LNCAP (cell line): ENCODE results near the gene CCKAR.

Experiments used
- TF ChIP-seq, protein P1 (sequence below): fragments of 450-650 bp; IDR thresholded peaks from 2 replicates; pipeline ENCODE4 v1.5.1; 2017; ENCODE audit warnings: mild to moderate bottlenecking

Gene CCKAR

DNA sequence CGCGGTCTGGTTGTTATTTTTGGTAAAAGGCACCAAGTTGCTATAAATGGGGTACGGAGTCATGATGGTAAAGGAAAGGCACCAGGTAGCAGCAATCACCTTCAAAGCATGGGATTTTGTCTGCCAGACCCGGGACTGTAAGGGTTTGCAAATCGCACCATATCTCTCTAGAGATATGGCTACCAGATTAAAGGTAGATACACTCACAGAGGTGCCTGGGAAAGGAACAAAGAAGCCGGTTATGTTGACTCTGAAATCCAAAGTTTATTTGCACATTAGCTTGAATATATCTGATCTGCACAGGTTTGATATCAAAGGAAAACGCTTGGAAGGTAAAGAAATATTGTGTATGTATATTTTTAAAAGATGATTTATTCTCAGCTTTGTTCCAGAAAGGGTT lies 4.6 kb downstream of the CCKAR start:
- TF ChIP-seq, protein P1, sequence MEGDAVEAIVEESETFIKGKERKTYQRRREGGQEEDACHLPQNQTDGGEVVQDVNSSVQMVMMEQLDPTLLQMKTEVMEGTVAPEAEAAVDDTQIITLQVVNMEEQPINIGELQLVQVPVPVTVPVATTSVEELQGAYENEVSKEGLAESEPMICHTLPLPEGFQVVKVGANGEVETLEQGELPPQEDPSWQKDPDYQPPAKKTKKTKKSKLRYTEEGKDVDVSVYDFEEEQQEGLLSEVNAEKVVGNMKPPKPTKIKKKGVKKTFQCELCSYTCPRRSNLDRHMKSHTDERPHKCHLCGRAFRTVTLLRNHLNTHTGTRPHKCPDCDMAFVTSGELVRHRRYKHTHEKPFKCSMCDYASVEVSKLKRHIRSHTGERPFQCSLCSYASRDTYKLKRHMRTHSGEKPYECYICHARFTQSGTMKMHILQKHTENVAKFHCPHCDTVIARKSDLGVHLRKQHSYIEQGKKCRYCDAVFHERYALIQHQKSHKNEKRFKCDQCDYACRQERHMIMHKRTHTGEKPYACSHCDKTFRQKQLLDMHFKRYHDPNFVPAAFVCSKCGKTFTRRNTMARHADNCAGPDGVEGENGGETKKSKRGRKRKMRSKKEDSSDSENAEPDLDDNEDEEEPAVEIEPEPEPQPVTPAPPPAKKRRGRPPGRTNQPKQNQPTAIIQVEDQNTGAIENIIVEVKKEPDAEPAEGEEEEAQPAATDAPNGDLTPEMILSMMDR = no peak

DNA sequence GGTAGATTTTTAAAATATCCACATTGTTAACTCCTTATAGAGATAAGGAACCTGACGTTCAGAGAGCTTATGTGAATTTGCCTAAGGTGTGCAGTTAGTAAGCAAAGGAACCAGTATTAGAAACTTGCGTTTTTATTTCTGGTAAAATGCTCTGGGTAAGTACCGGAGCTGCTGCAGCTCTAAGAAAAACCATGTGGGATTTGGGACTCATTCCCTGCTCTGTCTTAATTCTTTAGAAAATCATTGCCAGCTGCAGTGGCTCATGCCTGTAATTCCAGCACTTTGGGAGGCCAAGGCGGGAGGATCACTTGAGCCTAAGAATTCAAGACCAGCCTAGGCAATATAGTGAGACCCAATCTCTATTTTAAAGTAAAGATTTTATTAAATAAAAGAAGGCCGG lies 5.8 kb downstream of the CCKAR start:
- TF ChIP-seq, protein P1 = no peak

DNA sequence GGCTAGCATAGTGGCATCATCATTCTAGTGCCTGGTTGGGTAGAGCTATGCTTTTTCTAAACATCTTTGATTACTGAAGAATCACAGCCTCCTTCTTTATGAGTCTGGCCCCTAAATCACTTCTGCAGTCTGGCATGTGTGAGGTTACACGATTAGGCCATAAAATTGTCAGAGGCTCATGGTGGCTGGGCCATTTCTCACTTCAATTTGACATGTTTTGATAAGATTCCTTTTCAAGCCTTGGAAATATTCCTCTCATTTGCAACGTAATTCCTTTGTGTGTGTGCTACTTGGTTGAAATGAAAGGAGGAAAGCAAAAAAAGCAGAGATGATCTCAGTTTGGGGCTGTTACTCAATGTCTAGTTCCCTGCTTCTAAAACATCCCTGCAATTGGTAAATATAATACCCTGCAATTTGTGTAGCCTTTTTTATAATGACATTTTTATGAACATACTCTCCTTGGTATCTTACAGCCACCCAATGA lies 6.2 kb downstream of the CCKAR start:
- TF ChIP-seq, protein P1 = no peak

DNA sequence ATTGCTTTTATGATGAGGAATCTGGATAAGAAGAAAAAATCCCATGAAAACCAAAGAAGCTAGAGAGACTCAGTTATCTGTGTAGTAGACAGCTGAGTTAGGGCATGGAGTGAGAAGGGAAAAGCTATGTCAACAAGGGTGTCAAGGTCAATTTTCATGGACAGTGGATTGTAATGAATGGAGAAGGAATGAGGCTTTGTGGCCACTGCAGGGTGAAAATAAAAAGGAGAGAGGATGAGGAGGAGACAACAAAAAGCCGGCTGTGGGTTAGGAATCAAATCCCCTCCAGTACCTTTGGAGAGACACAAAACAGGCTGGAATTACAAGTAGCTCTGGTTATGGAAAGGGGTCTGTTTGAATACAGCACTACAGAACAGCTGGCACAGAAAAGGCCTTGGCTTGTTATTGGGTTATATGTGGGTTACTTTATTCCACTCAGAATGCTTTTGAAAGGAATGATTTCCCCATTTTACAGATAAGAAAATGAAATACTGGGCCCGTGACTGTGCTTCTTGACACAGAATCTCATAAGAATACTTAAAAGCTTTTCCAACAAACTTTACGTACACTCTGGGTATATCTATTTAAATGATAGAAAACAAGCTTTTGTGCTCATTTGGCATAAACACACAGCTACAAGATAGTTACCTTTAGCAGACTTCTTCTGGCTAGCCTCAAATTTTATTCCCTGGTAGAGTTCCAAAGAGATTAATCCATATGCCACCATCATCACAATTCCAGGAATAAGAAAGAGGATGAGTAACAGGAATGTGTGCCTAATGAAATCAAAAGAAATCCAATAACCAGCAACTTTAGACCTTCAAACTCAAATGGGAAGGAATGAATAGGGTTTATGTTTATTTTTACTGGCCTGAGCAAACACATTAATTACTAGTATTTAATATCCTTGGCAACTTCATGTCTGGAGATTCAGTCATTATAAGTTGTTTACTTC lies 7.5 kb downstream of the CCKAR start:
- TF ChIP-seq, protein P1 = no peak

DNA sequence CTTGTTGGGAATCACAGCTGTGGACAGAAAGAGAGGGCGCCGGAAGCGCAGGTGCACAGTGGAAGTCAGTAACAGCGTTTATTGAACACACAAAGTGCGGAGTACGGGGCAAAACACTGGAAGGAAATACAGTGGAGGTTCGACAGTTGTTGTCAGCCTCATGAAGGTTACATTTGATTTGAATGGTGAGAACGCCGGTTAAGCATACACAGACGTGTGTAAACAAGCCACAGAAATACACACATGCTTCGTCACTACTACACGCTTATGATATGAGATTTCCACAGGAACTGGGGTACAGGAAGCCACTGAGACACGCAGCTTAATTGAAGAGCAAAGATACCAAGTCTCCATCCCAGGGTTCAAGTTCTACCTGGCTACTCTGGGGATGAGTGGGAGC lies 12.0 kb downstream of the CCKAR start:
- TF ChIP-seq, protein P1 = no peak

DNA sequence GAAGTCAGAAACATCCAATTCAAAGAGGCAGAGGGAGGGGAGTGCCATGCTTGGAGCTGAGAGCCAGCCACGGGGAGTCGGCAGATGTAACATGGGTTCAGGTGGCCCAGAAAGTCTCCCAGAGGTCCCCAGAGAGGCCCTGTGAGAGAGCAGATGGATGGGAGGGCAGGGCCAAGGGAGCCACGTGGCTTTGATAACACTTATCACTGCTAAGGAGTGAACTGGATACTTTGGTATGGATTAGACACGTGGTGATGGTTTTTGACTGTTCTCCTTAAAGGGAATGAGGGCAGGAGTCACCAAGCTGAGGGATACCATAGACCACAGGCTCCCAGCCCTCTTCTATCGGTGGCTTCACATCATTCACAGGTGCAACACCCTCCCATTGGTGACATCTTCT lies 13.7 kb downstream of the CCKAR start:
- TF ChIP-seq, protein P1 = no peak

DNA sequence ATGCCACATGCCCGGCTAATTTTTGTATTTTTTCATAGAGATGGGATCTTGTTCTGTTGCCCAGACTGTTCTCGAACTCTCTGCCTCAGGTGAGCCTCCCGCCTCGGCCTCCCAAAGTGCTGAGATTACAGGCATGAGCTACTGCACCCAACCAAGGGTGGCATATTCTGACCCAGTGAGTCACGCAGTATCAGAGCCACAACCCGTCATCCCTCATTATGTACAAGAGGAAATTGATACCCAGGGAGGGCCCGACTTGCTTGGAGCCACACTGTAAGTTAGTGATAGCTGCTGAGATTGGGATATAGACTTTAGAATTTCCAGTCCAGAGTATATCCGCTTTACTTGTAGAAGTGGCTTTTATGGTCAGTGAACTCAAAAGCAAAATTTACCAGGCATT lies 14.6 kb downstream of the CCKAR start:
- TF ChIP-seq, protein P1 = no peak
